Skin of body (tissue), 2 donors: ENCODE data around the gene HCFC2. TPM values are rescaled to one million over a fixed set of nuclear protein-coding genes. Genes with fewer than 3 reads are reported as not detected.
"Not testable (repeated sequence)": the region's sequence is repeated elsewhere in the genome, so short reads cannot be mapped to it uniquely, and the experiment has no call there.

Experiments used
- DNase-seq: peaks from one replicate; lab custom pipeline; 2025; lab: John Stamatoyannopoulos, UW
- total RNA-seq: library from RNA; depleted of rRNA; stranded (reverse); fragments of >200 nt; gene quantifications from one replicate; pipeline ENCODE4 v1.2.3, GENCODE V29; 2014

The HCFC2 gene
- total RNA-seq, result 34.9 TPM

DNA sequence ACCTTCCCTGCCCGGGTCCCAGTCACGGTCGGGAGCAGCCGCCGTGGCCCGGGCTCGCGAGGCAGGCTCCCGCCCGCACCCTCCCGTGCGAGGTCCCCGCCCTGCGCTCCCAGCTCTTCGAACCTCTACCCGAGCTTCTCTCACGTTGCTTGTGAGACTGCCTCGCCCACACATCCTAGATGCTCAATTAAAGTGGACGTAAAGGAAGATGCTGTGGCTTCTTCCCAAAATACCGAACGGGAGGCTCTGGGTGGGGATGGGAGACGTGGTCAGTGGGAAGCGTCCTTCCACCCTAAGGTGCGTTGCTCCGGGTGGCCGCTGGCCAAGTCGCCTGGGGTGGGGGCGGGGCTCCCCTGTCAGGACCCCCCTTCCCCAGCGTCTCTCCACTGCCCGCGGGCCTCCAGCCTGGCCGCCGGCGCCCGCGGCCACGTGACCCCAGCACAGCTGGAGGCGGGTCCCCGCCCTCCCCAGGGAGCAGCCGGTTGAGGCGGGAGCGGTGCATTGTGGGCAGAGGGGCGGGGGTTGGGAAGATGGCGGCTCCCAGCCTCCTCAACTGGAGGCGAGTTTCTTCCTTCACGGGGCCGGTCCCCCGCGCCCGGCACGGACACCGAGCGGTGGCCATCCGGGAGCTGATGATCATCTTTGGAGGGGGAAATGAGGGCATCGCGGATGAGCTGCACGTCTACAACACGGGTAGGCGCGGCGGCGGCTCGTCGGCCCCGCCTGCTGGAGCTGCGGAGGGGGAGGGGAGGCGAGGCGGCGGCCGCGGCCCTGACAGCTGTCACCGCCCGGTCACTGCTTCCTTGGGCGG, at the start of gene HCFC2:
Gene HCFC2 (plus strand): TSS at position 501 of the 811 bp plus-strand sequence. CDS start 30 bp downstream, at position 531.
- peak; percentile 87 for DNase-seq

DNA sequence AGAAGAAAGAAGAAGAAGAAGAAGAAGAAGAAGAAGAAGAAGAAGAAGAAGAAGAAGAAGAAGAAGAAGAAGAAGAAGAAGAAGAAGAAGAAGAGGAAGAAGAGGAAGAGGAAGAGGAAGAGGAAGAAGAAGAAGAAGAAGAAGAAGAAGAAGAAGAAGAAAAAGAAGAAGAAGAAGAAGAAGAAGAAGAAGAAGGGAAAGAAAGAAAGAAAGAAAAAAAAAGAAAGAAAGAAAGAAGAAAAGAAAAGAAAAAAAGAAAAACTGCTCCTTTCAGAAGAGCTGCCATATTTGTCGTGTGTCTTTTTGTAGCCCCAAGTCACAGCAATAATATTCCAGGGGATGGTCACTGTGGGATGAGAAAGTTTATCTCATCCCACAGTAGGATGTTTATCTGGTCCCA, 42.5 kb upstream of the HCFC2 start:
- not testable (repeated sequence) for DNase-seq

GRCh38 chr12:104022786-104023185, 41.5 kb upstream of the HCFC2 start:
- DNase-seq, result peak; percentile 57

GRCh38 chr12:104023710-104024109, 40.6 kb upstream of the HCFC2 start:
- DNase-seq, result no peak

- no peak for DNase-seq
Observed at GRCh38 chr12:104024348-104024747, 40.0 kb upstream of the HCFC2 start.

DNA sequence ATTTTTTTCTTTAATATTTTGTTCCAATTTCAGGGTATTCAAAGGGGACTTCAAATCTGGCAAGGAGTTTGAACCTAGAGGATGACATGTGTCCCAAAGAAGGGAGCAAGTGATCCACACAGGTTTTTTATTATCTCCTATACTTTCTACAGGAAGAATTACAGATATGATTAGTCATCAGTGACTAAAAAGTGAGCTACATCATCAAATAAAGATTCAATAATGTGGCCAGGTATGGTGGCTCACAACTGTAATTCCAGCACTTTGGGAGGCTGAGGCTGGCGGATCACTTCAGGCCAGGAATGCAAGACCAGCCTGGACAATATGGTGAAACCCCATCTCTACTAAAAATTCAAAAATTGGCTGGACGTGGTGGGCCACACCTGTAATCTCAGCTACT, 38.6 kb upstream of the HCFC2 start:
- no peak for DNase-seq

DNA sequence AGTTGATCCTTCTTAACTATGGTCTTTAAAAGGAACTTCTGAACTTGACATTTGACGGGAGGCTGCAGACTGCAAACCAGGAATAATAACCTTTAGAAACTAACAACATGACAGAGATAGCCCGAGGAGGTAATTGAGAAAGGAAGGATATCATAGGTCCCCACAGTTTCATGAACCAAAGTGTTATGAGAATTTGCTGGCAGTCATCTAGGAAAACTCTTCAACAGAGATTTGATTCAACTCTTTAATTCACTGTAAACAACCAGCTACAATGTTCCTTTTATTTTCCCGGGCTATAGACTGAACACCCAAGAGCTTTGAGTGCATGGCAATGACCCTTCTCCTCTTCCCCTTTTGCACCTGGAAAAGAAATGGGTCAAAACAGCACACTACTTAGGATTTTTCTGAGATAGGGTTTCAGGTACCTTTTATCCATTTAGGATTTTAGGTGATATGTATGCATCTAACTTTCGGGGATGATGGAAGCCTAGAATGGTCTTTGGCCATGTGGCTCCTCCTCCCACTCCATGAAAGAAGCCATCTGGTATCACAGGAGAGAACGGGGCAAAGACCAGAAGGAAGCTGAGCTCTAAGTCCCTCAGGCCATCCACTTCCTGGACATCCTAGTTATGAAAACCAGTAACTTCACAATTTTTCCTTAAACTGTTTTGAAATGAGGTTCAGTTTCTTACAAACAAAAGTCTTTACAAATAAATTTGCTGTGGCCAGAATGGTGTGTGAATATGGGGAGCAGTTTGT, 37.3 kb upstream of the HCFC2 start:
- no peak for DNase-seq

DNA sequence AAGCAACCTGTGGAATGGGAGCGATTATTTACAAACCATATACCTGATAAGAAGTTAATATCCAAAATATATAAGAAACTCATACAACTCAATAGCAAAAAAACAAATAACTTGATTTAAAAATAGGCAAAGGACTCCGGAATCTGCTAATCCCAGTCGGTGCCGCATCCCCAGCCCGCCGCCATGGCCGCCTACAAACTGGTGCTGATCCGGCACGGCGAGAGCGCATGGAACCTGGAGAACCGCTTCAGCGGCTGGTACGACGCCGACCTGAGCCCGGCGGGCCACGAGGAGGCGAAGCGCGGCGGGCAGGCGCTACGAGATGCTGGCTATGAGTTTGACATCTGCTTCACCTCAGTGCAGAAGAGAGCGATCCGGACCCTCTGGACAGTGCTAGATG, 33.7 kb upstream of the HCFC2 start:
- not testable (repeated sequence) for DNase-seq

DNA sequence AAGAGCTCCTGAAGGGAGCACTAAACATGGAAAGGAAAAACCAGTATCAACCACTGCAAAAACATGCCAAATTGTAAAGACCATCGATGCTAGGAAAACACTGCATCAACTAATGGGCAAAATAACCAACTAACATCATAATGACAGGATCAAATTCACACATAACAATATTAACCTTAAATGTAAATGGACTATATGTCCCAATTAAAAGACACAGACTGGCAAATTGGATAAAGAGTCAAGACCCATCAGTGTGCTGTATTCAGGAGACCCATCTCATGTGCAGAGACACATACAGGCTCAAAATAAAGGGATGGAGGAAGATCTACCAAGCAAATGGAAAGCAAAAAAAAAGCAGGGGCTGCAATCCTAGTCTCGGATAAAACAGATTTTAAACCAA, 28.2 kb upstream of the HCFC2 start:
- DNase-seq, result not testable (repeated sequence)

GRCh38 chr12:104039769-104040168, 24.6 kb upstream of the HCFC2 start:
- DNase-seq, result not testable (repeated sequence)

DNA sequence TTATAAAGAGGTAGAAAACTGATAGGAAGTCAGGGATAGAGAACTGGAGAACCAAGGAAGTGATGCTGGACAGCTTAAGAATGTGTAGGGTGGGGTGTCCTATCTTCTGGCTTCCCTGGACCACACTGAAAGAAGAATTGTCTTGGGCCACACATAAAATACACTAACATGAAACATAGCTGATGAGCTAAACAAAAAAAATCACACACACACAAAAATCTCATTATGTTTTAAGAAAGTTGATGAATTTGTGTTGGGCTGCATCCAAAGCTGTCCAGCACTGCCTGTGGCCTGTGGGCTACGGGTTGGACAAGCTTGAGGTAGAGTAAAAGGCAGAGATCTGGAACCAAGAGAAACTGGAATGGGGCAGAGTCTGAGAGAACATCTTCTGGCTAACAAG, 21.8 kb upstream of the HCFC2 start:
- DNase-seq, result no peak

GRCh38 chr12:104044158-104044557, 20.2 kb upstream of the HCFC2 start:
- DNase-seq, result no peak

DNA sequence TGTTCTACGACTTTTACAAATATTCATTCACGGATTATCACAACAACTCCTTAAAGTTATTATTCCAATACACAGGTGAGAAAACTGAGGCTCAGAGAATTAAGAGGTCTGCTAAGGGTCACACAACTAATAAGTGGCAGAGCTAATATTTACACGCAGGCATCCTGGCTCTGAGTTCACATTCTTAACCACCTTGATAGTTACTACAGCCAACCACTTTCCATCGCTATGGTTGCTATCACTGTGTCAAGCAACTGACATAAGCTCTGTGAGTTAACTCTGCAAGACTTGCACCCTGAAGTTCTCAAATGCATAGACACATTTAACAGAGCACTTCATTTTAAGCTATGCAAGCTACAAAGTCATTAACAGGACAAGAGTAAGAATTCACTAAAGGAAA, 18.0 kb upstream of the HCFC2 start:
- DNase-seq, result no peak

DNA sequence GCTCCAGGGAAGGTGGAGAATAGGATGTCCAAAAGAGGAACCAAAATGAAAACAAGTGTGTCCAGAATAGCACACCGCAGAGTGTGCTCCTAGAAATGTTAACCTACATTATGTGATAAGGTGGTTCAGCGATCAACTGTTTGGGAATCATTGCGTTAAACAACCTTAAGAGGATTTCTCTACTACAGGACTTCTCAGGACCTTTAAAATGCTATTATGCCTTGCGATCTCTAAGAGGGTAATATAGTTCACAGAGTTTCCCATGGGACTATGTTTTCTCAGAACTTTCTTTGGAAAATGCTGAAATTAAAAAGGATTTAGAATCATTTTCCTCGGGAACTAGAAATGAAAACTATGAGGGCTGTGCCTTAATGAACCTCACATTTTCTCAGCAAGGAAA, 16.2 kb upstream of the HCFC2 start:
- DNase-seq, result no peak

- DNase-seq, result no peak
Observed at GRCh38 chr12:104048811-104049210, 15.5 kb upstream of the HCFC2 start.

- DNase-seq, result no peak
Observed at GRCh38 chr12:104049278-104049902, 14.9 kb upstream of the HCFC2 start.

GRCh38 chr12:104049903-104050356, 14.4 kb upstream of the HCFC2 start, which contains the start of gene GLT8D2:
TSS of gene GLT8D2 (minus strand) at chr12:104050187. CDS start at chr12:104019648, 30,539 bp downstream.
- DNase-seq, result peak; percentile 53

DNA sequence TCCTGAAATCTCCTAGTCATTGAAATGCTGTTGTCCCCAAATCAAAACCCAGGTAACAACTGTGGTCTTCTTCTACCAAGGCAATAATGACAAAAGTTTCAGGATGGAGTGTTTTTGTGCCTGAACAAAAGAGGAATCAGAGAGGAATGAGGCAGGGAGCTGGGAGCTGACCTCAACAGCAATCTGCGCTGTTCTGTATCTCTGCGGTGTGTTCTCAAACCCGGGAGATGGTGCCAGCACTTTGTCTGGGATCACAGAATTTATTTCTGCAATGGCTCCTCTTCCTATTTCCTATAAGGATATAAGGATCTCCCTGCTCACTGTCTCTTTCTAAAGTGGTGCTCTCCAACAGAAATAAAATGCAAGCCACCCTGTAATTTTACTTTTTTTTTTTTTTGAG, 13.9 kb upstream of the HCFC2 start:
- no peak for DNase-seq

DNA sequence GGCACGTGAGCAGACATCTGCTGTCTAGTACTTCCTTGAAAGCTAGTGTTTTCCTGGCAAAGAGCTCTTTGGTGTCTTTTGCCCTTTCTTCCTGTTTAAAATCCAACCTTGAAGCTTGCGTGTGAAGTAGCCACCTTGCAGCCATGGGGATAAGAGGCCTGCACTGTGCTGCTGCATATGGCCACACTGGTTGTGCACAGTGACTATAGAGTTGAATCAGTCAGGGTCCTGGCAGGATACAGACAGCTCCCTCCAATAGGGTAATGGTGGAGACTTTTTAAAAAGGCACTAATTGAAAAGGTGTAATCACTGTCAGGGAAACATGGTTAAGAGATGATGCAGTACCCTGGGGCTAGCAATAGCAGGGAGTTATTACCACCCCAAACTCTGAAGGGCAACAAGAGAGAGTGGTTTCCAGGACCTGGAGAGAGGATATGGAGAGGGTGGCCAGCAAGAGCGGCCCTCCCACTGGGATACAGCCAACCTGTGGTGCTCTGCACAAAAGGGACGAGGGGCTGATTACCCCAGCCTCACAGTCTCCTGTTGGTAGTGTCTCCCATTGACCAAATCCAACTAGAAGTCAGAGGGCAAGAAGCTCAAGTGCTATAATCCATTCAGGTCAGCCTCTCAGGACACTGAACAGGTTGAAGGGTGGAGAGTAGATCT, 9.5 kb upstream of the HCFC2 start:
- DNase-seq, result no peak

DNA sequence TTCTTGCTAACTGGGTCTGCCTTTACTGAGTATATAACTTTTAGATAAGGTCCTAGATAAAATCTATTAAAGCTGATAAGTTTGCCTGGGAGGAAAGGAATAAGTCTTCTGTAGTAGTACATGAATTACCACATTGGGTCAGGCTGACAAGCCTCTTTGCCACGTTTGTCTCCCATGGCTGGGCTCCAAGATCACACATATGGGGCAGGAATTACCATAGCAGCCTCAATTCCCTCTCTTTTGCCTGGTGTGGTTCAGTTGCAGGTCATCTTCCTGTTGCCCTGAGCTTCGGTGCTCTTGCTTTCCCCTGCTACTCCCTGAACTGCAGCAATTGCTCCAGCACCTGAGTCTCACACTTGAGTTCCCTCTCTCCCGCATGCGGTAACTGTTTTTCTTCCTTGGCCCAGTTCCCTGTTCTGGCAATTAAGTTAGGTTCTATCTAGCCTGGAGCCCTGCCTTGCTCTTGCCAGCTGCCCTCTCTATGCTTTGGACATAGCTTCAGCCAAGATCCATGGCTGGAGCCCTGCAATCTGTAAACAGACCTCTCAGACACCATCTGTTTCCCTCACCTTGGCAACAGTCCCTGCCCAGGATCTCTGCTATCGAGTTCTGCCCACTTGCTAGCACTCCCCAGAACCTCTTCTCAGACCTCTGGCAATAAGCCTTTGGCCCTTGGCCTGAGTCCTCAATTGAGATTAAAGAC, 8.5 kb upstream of the HCFC2 start:
- DNase-seq, result no peak
